Loucy (cell line): ENCODE results near the gene NSMCE3.

Experiments used
- CTCF ChIP-seq: fragments of 200-600 bp; sonication (generic); conservative IDR thresholded peaks from 2 replicates; pipeline ENCODE4 v1.5.1; 2014; ENCODE audit warnings: mild to moderate bottlenecking, antibody characterized with exemption, low read length
- EZH2phosphoT487 ChIP-seq: fragments of 200-600 bp; IDR thresholded peaks from 2 replicates; pipeline ENCODE4 v1.6.1; 2018; ENCODE audit warnings: antibody characterized with exemption, mild to moderate bottlenecking, moderate library complexity, borderline replicate concordance

- peak; percentile 51 for TF ChIP-seq CTCF
- no peak for TF ChIP-seq EZH2phosphoT487
These were observed 10.4 kb downstream of the NSMCE3 start for GRCh38 chr15:29259233-29259632.
